Activated T-cell treated with anti-CD3 and anti-CD28 coated beads, Interleukin-2, amount 50 U/mL, for 72 hours (primary cell): ENCODE data around the gene VTCN1. TPM values are rescaled to one million over a fixed set of nuclear protein-coding genes. Genes with fewer than 3 reads are reported as not detected.

Experiments
- ATAC-seq, 2 donors: fragments of 150-1000 bp; cut with Tn5 transposase; replicated peaks in 1 of 2; 2 replicates each; pipeline ENCODE4 v1.10.0; 2021; ENCODE audit warnings: moderate library complexity in 2 of 2, mild to moderate bottlenecking in 1 of 2
- DNase-seq, 2 donors: peaks; one replicate each; pipeline ENCODE4 v3.0.0; 2021 to 2022; ENCODE audit warnings: mixed read lengths in 1 of 2
- H3K27ac Mint-ChIP-seq: one replicate; pipeline ENCODE4 v1.8.0; 2022; ENCODE audit warnings: mild to moderate bottlenecking, moderate library complexity, mixed read lengths
- H3K27me3 Mint-ChIP-seq: one replicate; pipeline ENCODE4 v1.8.0; 2022; ENCODE audit warnings: low read depth, mixed read lengths
- H3K36me3 Mint-ChIP-seq, 2 donors: one replicate each; pipeline ENCODE4 v1.8.0; 2022; ENCODE audit warnings: mixed read lengths in 2 of 2, mild to moderate bottlenecking in 1 of 2; ENCODE audit not compliant: insufficient read depth in 2 of 2
- H3K4me1 Mint-ChIP-seq: one replicate; pipeline ENCODE4 v1.8.0; 2022; ENCODE audit warnings: low read depth, mixed read lengths
- H3K4me3 Mint-ChIP-seq, 2 donors: one replicate each; pipeline ENCODE4 v1.8.0; 2022; ENCODE audit warnings: mild to moderate bottlenecking in 2 of 2, mixed read lengths in 2 of 2, moderate library complexity in 2 of 2
- H3K9me3 Mint-ChIP-seq, 2 donors: one replicate each; pipeline ENCODE4 v1.8.0; 2022; ENCODE audit warnings: mixed read lengths in 2 of 2
- total RNA-seq, 2 donors: library from RNA; stranded (reverse); gene quantifications; one replicate each; pipeline ENCODE4 v1.2.3, GENCODE V29; 2022

VTCN1 gene
- total RNA-seq, 2 donors from 2014 or later, result not detected

- H3K36me3 Mint-ChIP-seq, result no peaks in the 10 kb centered on the region
Observed at GRCh38 chr1:117146575-117147340, 64.0 kb downstream of the VTCN1 start.

GRCh38 chr1:117146072-117146471 is 64.7 kb downstream of the VTCN1 start:
- no peaks in the 10 kb centered on the region for H3K9me3 Mint-ChIP-seq
- DNase-seq (no peak), ATAC-seq (no peak)
- no peak overlapping the region for H3K27ac Mint-ChIP-seq
- H3K4me3 Mint-ChIP-seq, result no peak overlapping the region
- H3K4me1 Mint-ChIP-seq, result no peaks in the 10 kb centered on the region
- no peaks in the 10 kb centered on the region for H3K36me3 Mint-ChIP-seq
- peaks cover 12% of the 10 kb centered on the region for H3K27me3 Mint-ChIP-seq

More at GRCh38 chr1:117146575-117147340, 64.0 kb downstream of the VTCN1 start:
- Mint-ChIP-seq H3K4me3 (no peak overlapping the region), H3K9me3 (peaks cover 2 to 3% of the 10 kb centered on the region in 2 donors), H3K4me1 (no peaks in the 10 kb centered on the region), H3K27me3 (peaks cover 12% of the 10 kb centered on the region), H3K27ac (no peak overlapping the region)
- DNase-seq (no peak), ATAC-seq (no peak)

GRCh38 chr1:117143871-117144270 is 66.9 kb downstream of the VTCN1 start:
- DNase-seq (no peak), ATAC-seq (no peak)
- no peaks in the 10 kb centered on the region for H3K4me1 Mint-ChIP-seq
- H3K9me3 Mint-ChIP-seq, result no peaks in the 10 kb centered on the region
- no peaks in the 10 kb centered on the region for H3K36me3 Mint-ChIP-seq
- H3K27me3 Mint-ChIP-seq, result peaks cover 12% of the 10 kb centered on the region
- no peak overlapping the region for H3K4me3 Mint-ChIP-seq
- no peak overlapping the region for H3K27ac Mint-ChIP-seq

GRCh38 chr1:117143172-117143571 is 67.6 kb downstream of the VTCN1 start:
- no peaks in the 10 kb centered on the region for H3K4me1 Mint-ChIP-seq
- no peak overlapping the region for H3K27ac Mint-ChIP-seq
- H3K27me3 Mint-ChIP-seq, result peaks cover 12% of the 10 kb centered on the region
- H3K4me3 Mint-ChIP-seq, result no peak overlapping the region
- no peaks in the 10 kb centered on the region for H3K9me3 Mint-ChIP-seq
- ATAC-seq (no peak), DNase-seq (no peak)
- no peaks in the 10 kb centered on the region for H3K36me3 Mint-ChIP-seq

- Mint-ChIP-seq H3K4me3 (no peak overlapping the region), H3K4me1 (no peaks in the 10 kb centered on the region), H3K36me3 (no peaks in the 10 kb centered on the region), H3K27me3 (peaks cover 12% of the 10 kb centered on the region), H3K27ac (no peak overlapping the region), H3K9me3 (no peaks in the 10 kb centered on the region)
- DNase-seq, result no peak
- ATAC-seq, result no peak
Observed at GRCh38 chr1:117142200-117142599, 68.5 kb downstream of the VTCN1 start.

- Mint-ChIP-seq H3K27me3 (peaks cover 13% of the 10 kb centered on the region), H3K36me3 (no peaks in the 10 kb centered on the region), H3K9me3 (no peaks in the 10 kb centered on the region), H3K4me3 (no peak overlapping the region), H3K27ac (no peak overlapping the region), H3K4me1 (no peaks in the 10 kb centered on the region)
- DNase-seq (no peak), ATAC-seq (no peak)
Observed at GRCh38 chr1:117138561-117138960, 72.2 kb downstream of the VTCN1 start.

- Mint-ChIP-seq H3K36me3 (no peaks in the 10 kb centered on the region), H3K4me3 (no peak overlapping the region), H3K27me3 (peaks cover 13% of the 10 kb centered on the region), H3K27ac (no peak overlapping the region), H3K4me1 (no peaks in the 10 kb centered on the region), H3K9me3 (no peaks in the 10 kb centered on the region)
- DNase-seq, result no peak
- ATAC-seq, result no peak
Observed at GRCh38 chr1:117138106-117138505, 72.6 kb downstream of the VTCN1 start.

- Mint-ChIP-seq H3K36me3 (no peaks in the 10 kb centered on the region), H3K4me3 (no peak overlapping the region), H3K27me3 (peaks cover 13% of the 10 kb centered on the region), H3K4me1 (no peaks in the 10 kb centered on the region), H3K9me3 (no peaks in the 10 kb centered on the region), H3K27ac (no peak overlapping the region)
- no peak for ATAC-seq
- no peak for DNase-seq
Observed at GRCh38 chr1:117137281-117137855, 73.4 kb downstream of the VTCN1 start.

GRCh38 chr1:117136749-117137148 is 74.0 kb downstream of the VTCN1 start:
- Mint-ChIP-seq H3K36me3 (no peaks in the 10 kb centered on the region), H3K27me3 (peaks cover 13% of the 10 kb centered on the region), H3K4me3 (no peak overlapping the region), H3K9me3 (no peaks in the 10 kb centered on the region), H3K27ac (no peak overlapping the region), H3K4me1 (no peaks in the 10 kb centered on the region)
- DNase-seq (no peak), ATAC-seq (no peak)

GRCh38 chr1:117135329-117135728 is 75.4 kb downstream of the VTCN1 start:
- no peak overlapping the region for H3K27ac Mint-ChIP-seq
- no peaks in the 10 kb centered on the region for H3K4me1 Mint-ChIP-seq
- H3K4me3 Mint-ChIP-seq, result no peak overlapping the region
- H3K9me3 Mint-ChIP-seq, result no peaks in the 10 kb centered on the region
- H3K27me3 Mint-ChIP-seq, result peaks cover 13% of the 10 kb centered on the region
- ATAC-seq (no peak), DNase-seq (no peak)
- H3K36me3 Mint-ChIP-seq, result no peaks in the 10 kb centered on the region

GRCh38 chr1:117130526-117130925 is 80.2 kb downstream of the VTCN1 start:
- Mint-ChIP-seq H3K4me1 (no peaks in the 10 kb centered on the region), H3K36me3 (no peaks in the 10 kb centered on the region)

GRCh38 chr1:117128323-117129079 is 82.2 kb downstream of the VTCN1 start:
- no peaks in the 10 kb centered on the region for H3K4me1 Mint-ChIP-seq
- ATAC-seq (no peak), DNase-seq (no peak)
- no peak overlapping the region for H3K4me3 Mint-ChIP-seq
- H3K9me3 Mint-ChIP-seq, result no peaks in the 10 kb centered on the region
- peaks cover under 1% of the 10 kb centered on the region for H3K27me3 Mint-ChIP-seq
- no peaks in the 10 kb centered on the region for H3K36me3 Mint-ChIP-seq
- no peak overlapping the region for H3K27ac Mint-ChIP-seq

More at GRCh38 chr1:117130526-117130925, 80.2 kb downstream of the VTCN1 start:
- DNase-seq (no peak), ATAC-seq (no peak)
- H3K27ac Mint-ChIP-seq, result no peak overlapping the region
- H3K9me3 Mint-ChIP-seq, result no peaks in the 10 kb centered on the region
- H3K4me3 Mint-ChIP-seq, result no peak overlapping the region
- H3K27me3 Mint-ChIP-seq, result peaks cover 13% of the 10 kb centered on the region

GRCh38 chr1:117127795-117128194 is 82.9 kb downstream of the VTCN1 start:
- H3K27ac Mint-ChIP-seq, result no peak overlapping the region
- H3K9me3 Mint-ChIP-seq, result no peaks in the 10 kb centered on the region
- ATAC-seq, result no peak
- H3K4me3 Mint-ChIP-seq, result no peak overlapping the region
- DNase-seq, result no peak
- H3K4me1 Mint-ChIP-seq, result no peaks in the 10 kb centered on the region
- no peaks in the 10 kb centered on the region for H3K36me3 Mint-ChIP-seq
- peaks cover 7% of the 10 kb centered on the region for H3K27me3 Mint-ChIP-seq
